Amniotic epithelial cell (primary cell): ENCODE measurements around the gene RAPGEF2.
"Not testable (repeated sequence)": the region's sequence is repeated elsewhere in the genome, so short reads cannot be mapped to it uniquely, and the experiment has no call there.

Source experiments
- DNase-seq: peaks from one replicate; pipeline ENCODE4 v3.0.0-alpha.2; 2010; ENCODE audit warnings: low read depth

Gene RAPGEF2

DNA sequence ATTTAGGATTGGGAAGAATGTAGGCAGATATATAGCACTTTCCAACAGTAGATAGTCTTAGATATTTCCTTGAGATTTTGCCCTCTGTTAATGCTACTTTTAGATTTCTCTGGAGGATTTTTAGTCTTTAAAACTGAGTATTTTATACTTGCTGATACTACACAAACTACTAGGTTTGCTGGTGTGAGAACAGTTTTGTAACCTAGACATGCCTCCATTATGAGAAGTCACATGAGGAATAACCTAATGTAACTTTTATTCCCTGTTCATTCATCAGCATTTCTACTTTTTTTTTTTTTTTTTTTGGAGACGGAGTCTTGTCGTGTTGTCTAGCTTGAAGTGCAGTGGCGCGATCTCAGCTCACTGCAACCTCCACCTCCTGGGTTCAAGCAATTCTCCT lies 137.2 kb downstream of the RAPGEF2 start:
- DNase-seq: no peak

- peak; percentile 94 for DNase-seq
These were observed 137.8 kb downstream of the RAPGEF2 start for GRCh38 chr4:159240687-159241086.

DNA sequence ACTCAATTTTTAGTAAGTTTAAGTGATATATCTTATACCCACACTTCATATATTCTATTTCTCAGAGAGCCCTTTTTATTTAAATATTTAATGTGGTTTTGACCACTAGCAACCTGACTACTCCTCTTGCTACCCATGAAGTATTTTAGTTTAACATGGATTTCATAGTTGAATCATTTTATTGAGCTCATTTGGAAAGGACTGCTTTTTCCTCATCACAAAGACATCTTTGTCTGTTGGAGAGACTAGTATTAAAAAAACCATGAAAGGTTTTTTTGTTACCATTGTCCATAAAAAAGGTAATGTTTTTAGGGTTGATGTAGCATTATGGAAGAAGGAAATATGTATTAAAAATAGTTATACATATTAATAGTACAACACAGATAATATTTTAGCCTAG lies 139.5 kb downstream of the RAPGEF2 start:
- DNase-seq: no peak

DNA sequence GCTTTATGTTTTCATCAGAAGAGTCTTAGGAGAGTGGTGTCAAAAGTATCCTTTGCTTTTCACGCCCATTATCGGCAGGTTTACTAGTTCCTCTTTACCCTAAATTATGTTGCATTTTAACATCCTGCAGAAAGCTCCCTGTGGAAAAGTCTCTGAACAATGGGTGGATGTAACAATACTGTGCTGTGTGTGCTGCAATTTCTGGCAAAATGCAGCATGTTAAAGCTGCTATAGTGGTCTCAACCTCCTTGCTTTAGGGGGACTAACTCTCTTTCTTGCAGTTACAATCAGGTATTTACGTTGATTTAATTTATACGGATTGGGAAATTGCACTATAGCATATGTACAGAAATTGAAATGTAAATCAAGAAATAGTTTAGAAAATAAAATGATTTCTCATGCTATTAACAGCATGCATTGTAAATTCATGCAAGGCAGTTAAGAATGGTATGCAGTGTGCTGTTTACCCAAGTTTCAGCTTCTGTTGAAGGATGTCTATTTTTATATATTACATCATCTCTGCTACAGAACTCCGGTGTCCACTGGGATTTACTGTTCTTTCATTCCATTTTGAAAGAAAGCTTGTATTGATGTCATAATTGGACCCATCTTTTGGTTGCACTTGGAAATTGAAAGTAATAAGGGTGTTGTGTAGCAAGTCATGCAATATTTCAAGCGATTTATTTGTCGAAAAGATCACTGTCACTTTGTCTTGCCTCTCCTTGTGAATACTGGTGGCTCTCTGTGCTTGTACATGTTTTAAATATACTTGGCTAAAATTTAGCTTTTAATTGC lies 145.7 kb downstream of the RAPGEF2 start:
- peak; percentile 91 for DNase-seq

GRCh38 chr4:159250751-159251325 lies 148.0 kb downstream of the RAPGEF2 start:
- DNase-seq: no peak

- not testable (repeated sequence) for DNase-seq
These were observed 148.7 kb downstream of the RAPGEF2 start for GRCh38 chr4:159251580-159251979.

- DNase-seq: peak; percentile 85
These were observed 149.6 kb downstream of the RAPGEF2 start for GRCh38 chr4:159252491-159252890.

DNA sequence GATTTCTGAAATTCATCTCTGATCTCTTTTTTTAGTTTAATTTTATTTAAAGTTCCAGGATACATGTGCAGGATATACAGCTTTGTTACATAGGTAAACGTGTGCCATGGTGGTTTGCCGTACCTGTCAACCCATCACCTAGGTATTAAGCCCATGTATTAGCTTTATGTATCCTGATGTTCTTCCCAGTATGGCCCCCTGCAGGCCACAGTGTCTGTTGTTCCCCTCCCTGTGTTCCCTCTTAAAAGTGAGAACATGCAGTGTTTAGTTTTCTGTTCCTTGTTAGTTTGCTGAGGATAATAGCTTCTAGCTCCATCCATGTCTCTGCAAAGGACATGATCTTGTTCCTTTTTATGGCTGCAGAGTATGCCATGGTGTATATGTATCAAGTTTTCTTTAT lies 153.2 kb downstream of the RAPGEF2 start:
- DNase-seq: no peak

DNA sequence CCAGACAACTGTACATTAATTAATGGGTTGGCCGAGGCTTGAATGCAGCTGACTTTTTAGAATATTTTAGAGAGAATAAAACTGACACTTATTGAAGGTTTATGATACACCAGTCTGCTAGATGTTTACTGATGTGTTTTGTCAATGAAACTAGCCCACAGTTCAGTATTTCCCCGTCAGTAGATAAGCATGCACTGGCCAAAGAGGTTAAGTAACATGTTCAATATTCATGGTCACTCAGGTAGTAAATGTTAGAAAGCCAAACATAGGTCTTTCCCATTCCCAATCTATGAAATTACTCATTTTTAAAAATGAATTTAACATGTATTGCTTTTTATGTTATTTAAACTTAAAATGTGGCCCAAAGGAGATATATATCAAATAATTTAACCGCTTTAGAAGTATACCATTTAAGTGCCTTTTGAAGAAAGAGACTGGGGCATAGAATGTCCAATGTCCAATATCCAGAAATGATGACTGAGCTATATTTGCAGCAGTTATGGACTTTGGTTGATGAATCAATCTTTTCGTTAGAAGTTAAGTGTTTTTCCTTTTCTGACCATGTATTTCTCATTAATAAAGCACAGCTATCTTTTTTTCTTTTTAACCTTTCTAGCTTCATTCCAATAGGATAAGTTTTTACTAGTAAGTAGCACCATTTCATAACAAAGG lies 156.1 kb downstream of the RAPGEF2 start:
- DNase-seq: no peak

DNA sequence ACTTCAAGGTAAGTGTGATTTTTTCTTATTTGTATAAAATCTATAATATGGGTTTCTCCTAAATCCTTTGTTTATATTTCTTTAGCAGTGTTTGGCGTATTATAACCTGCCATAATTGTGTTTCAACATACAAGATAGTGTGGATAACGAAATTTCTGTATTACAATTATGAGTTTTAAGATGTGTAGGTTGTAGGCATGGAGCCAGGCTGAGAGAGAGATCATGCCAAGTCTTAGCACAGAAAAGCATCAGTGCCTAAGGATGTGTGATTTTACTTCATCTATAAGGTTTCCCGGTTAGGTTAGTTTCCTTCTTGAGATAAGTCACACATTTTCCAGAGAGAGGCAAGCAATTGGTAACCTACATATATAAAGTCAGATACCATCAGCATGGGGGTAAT lies 161.2 kb downstream of the RAPGEF2 start:
- no peak for DNase-seq

DNA sequence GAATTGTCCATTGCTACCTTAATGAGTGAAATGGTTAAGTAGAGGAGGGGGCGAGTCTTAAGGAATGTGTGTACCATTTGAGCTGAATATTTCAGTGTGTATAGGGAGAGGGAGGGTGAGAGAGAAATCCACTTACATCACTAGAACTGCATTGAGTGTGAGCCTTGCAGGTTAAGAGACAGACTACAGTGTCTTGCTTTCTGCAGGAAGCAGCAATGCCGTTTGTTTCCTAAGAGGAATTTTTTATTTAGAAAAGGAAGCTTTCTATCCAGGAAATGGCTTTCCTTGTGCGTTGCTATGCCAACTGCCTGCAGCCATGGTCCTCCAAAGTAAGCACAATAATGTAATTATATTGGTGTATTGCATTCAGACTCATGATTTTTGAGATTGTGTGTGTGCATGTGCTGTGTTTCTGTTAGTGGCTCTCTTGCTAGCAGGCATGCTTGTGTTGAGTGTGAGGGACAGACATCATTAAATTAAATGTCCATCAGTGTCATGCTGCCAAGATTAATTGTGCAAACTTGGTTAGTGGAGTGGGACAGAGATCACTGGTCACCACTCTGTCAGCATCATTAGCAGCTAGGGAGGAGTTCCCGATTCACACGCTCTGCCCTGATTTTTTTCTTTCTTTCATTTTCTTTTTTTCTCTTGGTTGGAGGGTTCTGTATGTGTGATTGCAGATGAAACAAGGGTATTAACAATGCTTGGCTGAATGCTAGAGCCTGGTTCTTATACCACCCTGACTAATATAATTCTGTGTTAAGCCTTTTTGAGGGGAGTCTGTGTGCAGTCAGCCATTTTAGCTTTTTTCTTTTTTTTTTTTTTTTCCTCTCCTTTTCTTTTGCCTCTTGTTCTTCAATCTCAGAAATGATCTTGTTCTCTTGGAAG lies 164.3 kb downstream of the RAPGEF2 start:
- no peak for DNase-seq

DNA sequence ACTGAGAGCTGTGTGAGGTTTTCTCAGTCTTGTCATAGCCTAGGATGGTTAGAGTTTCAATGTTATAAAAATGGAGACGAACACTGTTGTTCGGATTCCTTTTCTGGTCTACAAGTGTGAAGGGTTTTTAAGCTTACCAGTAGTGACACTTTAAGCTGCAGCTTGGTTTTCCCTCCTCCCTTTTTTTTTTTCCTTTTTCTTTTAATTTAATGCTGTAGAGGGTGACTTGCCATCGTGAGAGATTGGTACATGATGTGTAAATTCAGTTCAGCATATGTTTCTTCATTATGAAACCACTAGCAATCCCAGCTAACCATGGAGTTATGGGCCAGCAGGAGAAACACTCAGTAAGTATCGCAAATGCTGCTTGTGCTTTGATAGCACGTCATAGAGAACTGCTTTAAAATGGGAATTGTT lies 165.0 kb downstream of the RAPGEF2 start:
- DNase-seq: no peak

GRCh38 chr4:159268607-159269006 lies 165.7 kb downstream of the RAPGEF2 start:
- no peak for DNase-seq

DNA sequence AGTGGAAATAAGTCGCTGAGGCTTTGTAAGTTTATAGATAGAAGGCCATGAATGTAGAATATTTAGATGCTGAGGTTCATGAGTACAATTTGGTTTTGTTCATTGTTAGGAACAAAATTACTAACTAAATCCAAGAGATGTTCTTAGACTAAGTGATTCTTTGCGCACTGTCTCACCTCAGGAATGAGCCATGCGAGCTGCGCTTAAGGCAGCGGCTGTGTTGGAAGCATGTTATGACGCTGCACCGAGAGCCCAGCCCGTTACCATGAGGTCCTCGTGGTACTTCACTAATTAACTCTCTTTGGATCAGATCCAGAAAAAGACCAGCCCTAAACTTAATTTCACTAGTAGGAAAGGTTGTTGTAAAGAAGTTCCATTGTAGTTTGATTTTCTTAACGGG lies 166.2 kb downstream of the RAPGEF2 start:
- DNase-seq: no peak

GRCh38 chr4:159269956-159270355 lies 167.1 kb downstream of the RAPGEF2 start:
- no peak for DNase-seq

- no peak for DNase-seq
These were observed 169.0 kb downstream of the RAPGEF2 start for GRCh38 chr4:159271856-159272255.

DNA sequence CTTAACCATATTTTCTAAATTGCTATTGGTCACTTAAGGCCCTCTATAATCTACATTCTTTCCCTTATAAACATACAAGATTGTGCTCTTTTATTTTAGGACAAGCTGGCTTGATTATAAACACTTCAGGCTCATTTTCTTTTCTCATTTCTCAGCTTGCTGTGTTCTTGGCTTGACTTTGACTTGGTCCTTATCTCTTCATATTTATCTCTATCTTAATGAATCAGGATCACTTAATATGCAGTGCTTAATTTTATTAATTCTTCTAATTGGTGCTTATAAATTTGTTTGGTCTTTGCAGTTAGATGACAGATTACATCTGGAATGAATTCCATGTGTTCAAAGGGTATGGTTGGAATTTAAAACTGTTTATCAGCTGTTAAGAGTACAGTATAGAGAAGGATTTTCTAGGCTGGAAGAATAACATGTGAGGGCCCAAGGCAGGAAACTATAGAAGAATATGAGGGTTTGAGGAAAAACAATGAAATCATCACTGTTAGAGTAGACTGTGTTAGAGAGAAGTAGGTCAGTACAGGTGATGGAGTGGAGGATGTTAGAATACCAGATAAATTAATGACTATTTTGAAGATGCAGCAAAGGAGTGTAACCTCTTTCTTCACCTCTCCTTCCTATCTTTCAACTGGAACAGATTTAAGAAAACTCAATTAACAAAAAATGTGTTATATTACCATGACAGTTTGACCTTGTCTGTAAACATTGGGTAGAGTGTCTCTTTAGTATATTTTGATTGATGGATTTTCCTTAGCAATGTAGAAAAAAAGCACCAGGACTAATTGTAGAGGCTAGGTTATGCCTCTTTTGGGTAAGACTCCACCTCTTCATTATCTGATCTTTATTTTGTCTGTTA lies 169.6 kb downstream of the RAPGEF2 start:
- no peak for DNase-seq

GRCh38 chr4:159273141-159273438 lies 170.2 kb downstream of the RAPGEF2 start:
- DNase-seq: no peak

GRCh38 chr4:159273841-159274240 lies 171.0 kb downstream of the RAPGEF2 start:
- no peak for DNase-seq

DNA sequence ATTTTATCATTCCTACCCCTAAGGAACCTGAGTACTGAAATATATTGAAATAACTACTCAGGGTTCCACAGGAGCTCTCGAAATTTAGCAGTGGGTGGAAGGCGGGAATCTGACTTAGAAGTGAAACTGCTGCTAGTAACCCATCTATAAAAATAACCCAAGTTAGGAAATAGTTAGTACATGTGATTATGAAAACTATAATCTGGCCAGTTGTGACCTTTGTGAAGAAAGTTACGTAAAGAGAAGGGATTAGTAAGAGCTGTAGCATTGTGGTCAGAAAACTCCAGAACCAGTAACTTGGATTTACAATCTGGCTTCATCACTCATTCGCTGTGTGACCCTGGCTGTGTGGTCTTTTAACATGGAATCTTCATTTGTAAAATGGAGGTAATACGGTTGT lies 175.5 kb downstream of the RAPGEF2 start:
- peak; percentile 88 for DNase-seq

DNA sequence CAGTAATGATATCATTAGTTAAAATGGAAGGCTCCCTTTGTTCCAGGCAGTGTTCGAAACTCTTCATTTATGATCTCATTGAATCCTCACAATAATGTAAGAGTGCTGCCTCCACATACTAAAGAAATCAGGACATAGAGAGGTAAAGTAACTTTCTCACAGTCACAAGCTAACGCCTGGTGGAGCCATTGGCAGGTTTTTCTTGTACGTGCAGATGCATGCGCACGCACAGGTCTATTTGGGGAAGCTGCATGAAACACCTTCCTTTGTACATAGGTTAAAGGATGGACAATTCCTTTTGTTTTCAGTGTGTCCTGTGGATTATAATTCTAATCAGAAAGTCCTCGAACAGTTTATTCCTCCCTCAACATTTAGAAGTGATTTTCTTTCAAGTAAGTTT lies 176.2 kb downstream of the RAPGEF2 start:
- DNase-seq: no peak
